ENCODE measurements around the gene NCS1.

NCS1 gene

DNA sequence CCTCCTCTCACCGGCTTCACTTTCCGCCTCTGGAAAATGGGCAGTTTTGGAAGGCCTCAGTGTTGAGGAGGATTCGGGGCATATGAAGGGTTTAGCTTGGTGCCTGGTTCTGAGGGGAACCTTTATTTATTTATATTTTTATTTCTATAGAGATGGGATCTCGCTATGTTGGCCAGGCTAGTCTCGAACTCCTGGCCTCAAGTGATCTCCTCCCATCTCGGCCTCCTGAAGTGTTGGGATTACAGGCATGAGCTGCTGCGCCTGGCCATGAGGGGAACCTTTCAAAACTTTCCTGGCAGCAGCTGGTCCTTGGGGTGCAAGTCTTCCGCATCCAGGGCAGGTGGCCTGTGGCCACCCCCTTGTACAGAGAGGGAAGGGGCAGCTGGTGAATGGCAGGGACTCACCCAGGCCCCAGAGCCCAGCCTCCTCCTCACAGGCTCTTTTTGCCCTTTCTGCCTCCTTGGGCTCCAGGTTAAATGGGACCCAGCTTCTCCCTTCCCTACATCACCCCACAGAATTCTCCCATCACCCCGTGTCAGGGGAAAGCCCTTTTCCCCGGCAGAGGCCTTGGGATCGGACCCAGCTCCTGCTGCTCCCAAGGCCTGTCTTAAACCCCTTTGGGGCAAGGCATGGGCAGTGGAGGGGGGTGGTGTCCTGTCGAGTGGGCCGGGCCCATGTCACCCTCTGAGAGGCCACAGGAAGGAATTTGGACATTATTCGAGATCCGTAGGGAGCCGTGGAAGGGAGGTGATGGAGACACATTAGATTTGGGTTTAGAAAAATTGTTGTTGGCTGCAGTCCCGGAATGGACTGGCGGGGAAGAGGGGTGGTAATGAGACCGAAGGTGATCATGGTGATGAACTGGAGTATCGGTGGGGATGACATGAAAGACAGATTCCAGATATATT is 5.9 kb downstream of the NCS1 start:
- DNase-seq: no peak

DNA sequence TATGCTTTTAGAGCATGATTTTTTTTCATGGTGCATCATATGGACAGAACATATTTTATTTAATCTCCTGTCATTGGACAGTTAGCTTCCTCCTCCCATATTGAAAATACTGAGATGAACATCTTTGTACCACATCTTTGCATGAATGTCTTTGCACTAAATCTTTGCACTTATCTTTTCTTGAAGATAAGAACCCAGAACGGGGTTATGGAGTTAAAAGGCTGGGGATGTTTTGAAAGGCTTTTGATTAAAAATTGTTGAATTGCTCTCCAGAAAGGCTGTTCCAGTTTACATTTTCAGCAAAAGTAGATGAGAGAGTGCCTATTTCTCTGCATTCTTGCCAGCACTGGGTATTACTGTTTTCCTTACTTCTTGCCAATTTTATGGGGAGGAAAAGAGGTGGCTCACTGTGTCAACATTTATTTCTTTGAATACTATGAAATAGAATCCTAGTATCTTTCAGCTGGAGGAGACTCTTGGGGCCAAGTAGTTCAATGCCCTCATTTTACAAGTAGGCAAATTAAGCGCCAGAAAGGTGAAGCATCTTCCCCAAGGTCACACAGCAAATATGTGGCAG is 7.2 kb downstream of the NCS1 start:
- no peak for DNase-seq

DNA sequence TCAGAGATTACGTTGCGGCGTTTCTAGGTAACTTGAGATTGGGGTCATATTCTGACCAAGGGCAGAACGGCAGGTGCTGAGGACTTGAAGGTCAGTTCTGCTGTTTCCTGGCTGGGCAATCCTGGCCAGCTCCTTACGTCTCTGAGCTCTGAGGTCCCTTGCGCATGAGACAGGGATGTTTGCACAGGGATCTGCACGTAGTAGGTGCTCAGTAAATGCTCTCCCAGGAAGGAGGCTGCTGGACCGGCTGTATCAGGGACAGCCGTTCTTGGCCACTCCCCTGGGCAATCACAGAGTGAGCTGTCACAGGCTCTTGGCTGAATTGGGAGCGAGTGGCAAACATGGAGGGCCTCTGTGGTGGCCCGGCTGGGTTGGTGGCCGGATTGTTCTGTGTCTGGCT is 8.3 kb downstream of the NCS1 start:
- DNase-seq: no peak

DNA sequence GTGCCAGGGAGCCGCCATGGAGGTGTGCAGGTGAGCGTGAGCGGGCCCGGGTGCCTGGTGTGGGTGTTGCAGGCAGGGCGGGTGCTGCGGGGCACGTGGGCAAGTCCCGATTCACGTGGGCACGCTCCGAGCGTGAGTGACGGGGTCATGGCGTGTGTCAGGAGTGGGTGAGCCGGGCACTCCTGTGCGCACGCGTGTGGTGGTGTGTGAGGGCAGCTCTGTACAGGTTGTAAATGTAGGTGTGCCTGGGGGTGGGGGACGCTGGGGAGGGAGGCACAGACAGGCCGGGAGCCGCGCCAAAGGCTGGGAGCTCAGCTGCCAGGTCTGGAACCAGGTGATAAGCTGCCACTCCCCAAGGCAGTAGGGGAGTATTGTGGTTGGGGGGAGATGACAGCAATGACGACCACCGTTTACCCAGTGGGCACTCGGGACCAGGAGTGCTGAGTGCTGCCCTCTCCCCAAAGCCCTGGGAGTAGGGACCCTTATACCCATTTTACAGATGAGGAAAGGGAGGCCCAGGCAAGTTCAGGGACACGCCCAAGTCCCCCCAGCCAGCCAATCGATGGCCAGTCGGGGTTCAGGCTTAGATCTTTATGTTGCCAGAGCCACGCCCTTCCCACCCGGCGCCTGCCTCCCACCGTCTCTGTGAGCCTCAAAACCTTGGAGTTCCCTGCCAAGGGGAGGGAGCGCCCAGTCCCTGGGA is 9.6 kb downstream of the NCS1 start:
- DNase-seq: no peak

- no peak for DNase-seq
Observed at GRCh38 chr9:130182381-130182909, 10.2 kb downstream of the NCS1 start.

DNA sequence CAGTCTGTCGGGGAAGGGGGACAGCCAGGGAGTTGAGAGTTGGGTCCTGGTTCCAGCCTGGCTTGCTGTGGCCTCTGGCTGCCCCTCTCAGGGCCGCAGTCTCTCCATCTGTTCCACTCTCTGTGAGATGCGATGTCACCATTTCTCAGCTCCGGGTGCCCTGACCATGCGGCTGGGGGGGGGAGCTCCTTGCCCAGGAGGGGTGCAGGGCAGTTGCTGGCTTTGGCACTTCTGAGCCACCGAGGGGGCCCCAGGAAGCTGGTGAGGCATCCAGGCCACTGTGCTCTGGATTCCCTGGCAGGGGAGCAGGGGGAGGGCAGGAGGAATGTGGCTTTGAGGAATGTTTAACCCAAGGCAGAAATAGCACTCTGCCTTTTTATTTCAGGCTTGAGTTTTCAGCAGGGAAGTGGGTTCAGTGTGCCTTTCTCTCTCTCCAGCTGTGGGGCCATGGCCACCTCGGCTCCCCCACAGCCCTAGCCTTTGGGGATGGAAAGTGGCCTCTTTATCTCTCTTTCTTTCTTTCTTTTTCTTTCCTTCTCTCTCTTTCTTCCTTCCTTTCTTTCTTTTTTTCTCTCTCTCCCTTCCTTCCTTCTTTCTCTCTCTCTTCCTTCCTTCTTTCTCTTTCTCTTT is 11.0 kb downstream of the NCS1 start:
- DNase-seq: no peak

DNA sequence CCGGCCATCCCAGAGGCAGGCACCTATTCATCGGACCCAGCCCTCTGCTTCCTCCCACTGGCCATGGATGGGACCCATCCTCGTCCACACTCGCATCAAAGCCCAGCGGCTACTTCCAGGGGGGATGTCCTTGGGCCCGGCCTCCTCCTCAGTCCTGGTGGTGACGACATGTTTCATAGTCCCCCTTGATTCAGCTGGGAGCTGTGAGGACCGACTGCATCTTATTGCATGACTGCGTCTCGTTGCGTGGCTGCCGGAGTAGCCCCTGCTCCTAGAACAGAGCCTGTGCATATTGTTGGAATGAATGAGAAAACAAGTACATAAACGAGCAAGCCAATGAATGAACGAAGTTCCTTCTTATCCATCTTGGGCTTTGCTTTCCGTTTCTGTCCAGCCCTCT is 12.8 kb downstream of the NCS1 start:
- DNase-seq: no peak

GRCh38 chr9:130185490-130186031 is 13.4 kb downstream of the NCS1 start:
- no peak for DNase-seq

DNA sequence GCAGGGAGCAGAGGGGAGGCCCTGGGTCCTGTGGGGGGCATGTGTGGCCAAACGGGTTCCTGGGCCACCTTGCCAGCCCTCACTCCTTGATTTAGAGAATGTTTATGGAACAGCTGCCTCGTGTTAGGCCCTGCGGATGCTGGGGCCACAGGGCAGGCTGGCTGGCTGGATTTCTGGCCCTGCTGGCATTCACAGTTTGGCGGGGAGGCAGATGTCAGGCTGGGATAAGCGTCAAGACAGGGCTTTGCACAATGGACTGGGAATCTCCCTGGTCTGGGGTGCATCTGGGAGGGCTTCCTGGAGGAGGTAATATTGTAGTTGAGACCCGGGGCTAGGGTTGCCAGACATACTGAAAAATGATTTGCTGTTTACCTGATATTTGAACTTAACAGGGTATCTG is 13.8 kb downstream of the NCS1 start:
- DNase-seq: no peak

DNA sequence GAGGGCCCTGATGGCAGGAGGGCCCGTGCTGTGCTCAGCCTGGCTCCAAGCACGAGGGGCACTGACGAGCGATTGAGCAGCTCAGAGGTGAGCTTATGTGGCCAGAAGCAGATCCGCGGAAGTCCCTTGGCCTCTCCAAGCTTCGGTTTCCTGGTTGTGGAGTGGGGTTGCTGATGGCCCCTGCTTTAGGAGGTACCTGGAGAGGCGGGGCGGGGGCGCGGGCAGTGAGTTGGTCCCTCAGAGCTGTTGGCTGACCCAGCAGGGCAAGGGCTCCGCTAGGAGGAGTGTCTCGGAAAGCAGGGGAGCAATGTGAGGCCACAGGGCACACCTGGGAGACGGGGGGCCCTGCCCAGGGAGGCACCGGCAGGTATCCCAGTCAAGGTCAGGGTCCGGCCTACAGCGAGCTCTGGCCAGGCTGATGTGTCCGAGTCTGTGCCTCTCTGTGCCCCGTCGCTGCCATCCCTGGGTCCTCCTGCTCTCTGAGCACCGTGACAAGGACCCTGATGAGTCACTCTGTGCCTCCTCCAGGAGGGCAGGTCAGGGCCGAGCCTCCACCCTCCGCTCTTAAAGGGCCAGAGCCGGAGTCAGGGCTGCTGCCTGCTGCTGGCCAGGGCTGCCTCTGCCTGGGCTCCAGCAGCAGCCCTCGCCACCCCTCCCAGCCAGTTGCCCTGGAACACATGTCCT is 14.8 kb downstream of the NCS1 start:
- DNase-seq: no peak

GRCh38 chr9:130187523-130187846 is 15.3 kb downstream of the NCS1 start:
- no peak for DNase-seq

DNA sequence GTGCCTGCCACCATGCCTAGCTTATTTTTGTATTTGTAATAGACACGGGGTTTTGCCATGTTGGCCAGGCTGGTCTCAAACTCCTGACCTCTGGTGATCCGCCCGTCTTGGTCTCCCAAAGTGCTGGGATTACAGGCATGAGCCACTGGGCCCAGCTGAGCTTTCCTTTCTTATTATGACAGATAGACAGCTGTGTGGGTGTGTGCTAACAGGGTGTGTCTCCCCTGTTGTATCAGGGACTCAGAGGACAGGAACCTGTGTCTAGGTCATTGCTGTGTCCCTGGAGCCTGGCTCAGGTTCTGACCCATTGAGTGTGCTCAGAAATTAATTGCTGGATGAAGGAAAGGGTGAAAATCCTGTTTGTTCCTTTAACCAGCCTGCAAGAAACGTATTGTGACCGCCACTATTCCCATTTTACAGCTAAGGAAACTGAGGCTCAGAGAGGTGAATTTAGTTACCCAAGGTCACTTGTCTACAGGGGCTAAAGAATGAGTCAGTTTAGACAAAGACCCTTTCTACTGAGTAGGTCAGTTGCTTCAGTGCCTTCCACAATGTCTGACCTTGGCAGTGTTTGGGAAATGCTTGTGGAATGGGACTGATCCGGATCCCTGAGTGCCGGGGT is 16.8 kb downstream of the NCS1 start:
- DNase-seq: no peak

GRCh38 chr9:130189840-130190239 is 17.6 kb downstream of the NCS1 start:
- no peak for DNase-seq

DNA sequence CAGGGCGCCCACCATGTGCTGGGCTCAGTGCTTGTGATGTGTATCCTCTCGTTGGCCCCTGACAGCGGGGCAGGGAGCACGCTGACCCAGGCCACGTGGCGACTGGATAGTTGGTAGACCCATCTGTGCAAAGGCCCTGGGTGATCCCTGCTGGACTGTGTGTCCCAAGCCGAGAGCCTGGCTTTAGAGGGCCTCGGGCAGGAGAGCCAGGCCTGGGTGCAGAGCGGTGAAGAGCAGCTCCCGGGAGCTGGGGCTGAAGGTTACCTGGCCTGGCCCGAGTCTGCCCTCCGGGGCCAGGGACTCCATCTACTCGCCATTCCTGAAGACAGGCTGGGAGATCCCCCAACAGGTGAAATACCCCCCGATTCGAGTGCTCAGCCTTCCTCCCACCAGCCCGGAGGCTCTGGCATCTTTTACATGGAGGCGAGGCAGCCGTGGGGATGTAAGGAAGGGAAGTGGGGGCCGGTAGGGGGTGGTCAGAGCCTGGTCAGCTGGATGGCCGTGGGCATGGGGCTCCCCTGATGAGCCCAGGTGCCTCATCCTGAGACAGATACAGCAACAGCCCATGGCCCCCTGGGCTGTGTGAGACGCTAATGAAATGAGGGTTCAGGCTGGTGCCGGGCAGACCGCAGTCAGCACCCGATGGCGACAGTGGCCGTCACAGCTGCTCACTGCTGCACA is 19.0 kb downstream of the NCS1 start:
- DNase-seq: no peak

DNA sequence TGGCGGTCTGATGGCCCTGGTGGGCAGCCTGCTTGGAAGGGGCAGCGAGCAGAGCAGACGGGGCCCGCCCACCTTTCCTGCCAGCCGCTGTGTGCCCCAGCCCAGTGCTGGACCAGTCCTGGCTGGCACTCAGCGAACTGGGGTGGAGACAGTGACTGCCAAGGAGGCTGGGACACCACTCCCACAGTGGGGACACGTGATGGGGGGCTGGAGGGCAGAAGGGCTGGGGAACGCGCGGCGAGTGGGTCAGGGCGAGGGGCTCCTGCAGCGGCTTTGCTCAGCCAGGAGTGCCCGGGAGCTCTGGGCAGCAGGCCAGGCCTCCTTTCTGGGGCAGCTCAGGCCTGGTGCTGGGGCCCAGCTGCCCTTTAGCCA is 19.5 kb downstream of the NCS1 start:
- DNase-seq: no peak

GRCh38 chr9:130192382-130192999 is 20.3 kb downstream of the NCS1 start:
- no peak for DNase-seq

DNA sequence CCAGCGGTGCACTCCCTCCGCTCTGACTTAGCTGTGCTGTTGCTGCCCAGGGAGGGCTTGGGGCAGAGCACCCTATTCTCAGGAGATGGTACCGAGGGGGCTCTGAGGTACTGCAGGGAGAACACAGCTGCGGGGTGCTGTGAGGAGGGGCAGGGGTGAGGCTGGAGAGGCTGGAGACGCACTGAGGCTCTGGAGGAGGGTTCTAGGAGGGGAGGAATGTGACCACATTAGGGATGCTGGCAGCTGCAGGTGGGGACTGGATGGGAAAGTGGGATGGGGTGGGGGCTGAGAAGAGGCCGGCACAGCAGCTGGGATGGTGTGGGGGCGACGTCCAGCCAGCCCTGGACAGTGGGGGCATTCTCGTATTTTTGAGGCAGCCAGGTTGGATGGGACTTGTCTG is 20.9 kb downstream of the NCS1 start:
- DNase-seq: no peak

DNA sequence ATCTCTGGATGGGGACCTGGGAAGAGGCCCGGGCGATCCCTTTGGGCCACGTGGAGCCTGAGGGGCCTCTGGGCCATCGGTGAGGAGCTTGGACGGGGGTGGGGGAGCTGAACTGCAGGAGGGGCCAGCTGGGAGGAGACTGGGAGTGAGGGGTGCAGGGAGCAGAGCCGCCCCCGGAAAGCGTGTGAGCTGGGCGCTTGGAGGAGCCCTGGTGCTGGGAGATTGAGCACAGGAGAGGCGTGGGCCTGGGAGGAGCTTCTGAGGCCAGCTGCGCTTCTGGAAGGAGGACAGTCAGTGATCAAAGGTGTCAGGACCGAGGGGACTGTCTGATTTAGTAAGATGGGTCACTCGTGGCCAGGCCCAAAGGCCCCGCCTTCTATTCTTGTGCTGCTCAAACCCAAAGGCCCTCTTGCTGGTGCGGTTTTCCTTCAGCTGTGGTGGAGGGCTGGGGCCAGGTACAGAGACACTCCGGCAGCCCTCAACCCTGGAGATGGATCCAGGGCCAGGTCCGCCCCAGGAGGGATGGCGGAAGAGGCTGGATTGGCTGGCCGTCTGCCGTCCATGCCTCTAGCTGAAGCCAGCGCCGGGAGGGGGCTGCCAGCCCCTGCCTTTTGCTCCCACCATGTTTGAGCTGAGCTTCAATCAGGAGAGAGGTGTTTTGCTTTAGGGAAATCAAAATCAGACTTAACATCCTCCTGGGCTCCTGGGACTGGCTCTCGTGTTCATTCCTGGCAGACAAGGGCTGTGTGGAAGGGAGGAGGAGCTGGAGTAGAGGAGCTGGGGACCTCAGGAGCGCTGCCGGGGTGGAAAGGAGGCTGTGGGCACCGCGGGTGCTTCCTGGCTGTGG is 21.6 kb downstream of the NCS1 start:
- DNase-seq: no peak

DNA sequence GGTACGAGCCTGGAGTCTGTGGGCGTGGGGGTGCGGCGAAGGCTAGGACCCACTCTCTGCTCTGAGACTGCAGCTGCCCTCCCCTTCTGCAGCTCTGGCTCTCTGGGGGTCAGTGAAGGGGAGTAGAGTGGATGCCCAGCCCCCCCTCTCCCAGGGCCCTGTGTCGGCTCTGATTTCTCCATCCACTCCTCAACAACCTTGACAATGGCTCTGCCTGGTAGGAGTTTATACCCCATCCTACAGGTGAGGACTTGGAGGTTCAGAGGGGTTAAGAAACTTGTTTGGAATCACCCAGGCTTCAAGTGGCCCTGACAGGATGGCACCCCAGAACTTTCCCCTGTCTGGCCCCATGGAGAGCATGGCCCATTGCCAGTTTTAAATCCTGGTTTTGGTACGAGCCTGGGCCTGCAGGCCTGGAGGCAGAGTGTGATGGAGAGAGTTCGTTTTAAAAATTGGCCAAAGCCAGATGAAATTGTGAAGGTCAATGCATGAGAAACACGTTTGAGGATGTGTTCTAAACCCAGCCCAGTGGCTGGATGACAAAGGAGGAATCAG is 22.3 kb downstream of the NCS1 start:
- DNase-seq: no peak

DNA sequence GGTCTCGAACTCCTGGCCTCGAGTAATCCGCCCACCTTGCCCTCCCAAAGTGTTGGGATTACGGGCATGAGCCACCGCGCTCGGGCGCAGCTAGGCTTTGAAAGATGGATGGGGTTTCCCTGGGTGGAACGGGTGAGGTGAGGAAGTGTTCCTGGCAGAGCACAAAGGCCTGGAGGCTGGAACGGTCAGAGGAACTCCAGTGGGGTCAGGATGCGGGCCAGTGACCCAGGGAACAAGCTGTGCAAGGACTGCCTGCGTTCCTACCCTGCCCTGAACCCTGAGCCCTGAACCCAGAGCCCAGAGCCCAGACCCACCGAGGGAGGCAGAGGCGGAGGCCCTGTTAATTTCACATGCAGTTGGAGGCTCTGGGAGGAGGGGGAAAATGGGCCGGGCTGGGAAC is 23.4 kb downstream of the NCS1 start:
- no peak for DNase-seq
